HEK293T (cell line): ENCODE results near the gene RASA1.

Experiments
- CTBP1 ChIP-seq: fragments of 450-650 bp; IDR thresholded peaks from 2 replicates; pipeline ENCODE4 v1.6.1; 2016; ENCODE audit warnings: borderline replicate concordance
- ELF4 ChIP-seq: fragments of 450-650 bp; IDR thresholded peaks from 2 replicates; pipeline ENCODE4 v1.6.1; 2017; ENCODE audit warnings: antibody characterized with exemption
- SUZ12 ChIP-seq: fragments of 450-650 bp; IDR thresholded peaks from 2 replicates; pipeline ENCODE4 v1.6.1; 2016; ENCODE audit warnings: mild to moderate bottlenecking
- TARDBP ChIP-seq: fragments of 450-650 bp; IDR thresholded peaks from 2 replicates; pipeline ENCODE4 v1.6.1; 2016

GRCh38 chr5:87303324-87303723 lies 35.6 kb downstream of the RASA1 start:
- TF ChIP-seq SUZ12 (no peak), TARDBP (no peak), ELF4 (no peak), CTBP1 (no peak)
